Measurements from ENCODE around the gene SPRR2E.

DNA sequence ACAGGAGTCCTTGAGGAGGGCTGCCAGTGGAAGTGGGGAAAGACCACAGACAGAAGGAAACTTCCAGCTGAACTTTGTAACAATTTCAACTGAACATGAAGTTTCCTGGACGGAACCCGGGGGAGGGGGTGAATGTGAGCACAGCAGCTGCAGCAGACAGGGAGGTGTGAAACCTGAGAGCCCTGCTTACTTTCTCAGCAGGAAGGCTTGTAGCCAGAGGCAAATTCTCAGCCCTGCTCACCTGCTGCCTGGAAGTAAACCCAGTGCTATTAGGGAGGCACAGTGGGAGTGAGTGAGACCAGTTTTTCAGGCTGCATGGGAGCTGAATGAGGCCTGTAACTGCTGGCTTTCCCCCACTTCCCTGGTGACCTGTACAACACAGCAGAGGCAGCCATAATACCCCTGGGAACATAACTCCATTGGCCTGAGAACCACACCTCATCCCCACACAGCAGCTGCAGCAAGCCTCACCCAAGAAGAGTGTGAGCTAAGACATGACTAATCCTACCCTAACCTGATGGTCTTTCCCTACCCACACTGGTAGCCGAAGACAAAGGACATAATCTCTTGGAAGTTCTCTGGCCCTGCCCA is 28.6 kb upstream of the SPRR2E start:
- TF ChIP-seq POLR2AphosphoS5 (IDR thresholded peaks at IDR 0.05; ENCODE audit: borderline replicate concordance, low read depth, low read length) (no peak), EZH2 (IDR thresholded peaks at IDR 0.05) (no peak)
